ENCODE results near the gene NR2C2. TPM values are rescaled to one million over a fixed set of nuclear protein-coding genes. Genes with fewer than 3 reads are reported as not detected.

The NR2C2 gene
- total and polyA plus RNA-seq, 4 donors = 3.3 to 21.8 (median 14.5) TPM

GRCh38 chr3:14989943-14990779 lies 42.8 kb downstream of the NR2C2 start:
- TF ChIP-seq HNF4G (IDR thresholded peaks at IDR 0.05) = peak; percentile 68
- peak; percentile 24 to 49 for TF ChIP-seq JUND (IDR thresholded peaks at IDR 0.05)
- TF ChIP-seq TAF1 (conservative IDR thresholded peaks at IDR 0.05) = no peak
- peak; percentile 97 for TF ChIP-seq NR2F2 (IDR thresholded peaks at IDR 0.05)
- TF ChIP-seq SP1 (IDR thresholded peaks at IDR 0.05) = peak; percentile 92
- TF ChIP-seq RAD21 (IDR thresholded peaks at IDR 0.05) = peak; percentile 29 to 58
- no peak for TF ChIP-seq FOXA1 (IDR thresholded peaks at IDR 0.05)
- TF ChIP-seq, protein P1, sequence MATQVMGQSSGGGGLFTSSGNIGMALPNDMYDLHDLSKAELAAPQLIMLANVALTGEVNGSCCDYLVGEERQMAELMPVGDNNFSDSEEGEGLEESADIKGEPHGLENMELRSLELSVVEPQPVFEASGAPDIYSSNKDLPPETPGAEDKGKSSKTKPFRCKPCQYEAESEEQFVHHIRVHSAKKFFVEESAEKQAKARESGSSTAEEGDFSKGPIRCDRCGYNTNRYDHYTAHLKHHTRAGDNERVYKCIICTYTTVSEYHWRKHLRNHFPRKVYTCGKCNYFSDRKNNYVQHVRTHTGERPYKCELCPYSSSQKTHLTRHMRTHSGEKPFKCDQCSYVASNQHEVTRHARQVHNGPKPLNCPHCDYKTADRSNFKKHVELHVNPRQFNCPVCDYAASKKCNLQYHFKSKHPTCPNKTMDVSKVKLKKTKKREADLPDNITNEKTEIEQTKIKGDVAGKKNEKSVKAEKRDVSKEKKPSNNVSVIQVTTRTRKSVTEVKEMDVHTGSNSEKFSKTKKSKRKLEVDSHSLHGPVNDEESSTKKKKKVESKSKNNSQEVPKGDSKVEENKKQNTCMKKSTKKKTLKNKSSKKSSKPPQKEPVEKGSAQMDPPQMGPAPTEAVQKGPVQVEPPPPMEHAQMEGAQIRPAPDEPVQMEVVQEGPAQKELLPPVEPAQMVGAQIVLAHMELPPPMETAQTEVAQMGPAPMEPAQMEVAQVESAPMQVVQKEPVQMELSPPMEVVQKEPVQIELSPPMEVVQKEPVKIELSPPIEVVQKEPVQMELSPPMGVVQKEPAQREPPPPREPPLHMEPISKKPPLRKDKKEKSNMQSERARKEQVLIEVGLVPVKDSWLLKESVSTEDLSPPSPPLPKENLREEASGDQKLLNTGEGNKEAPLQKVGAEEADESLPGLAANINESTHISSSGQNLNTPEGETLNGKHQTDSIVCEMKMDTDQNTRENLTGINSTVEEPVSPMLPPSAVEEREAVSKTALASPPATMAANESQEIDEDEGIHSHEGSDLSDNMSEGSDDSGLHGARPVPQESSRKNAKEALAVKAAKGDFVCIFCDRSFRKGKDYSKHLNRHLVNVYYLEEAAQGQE (IDR thresholded peaks at IDR 0.05) = peak; percentile 33
- peak; percentile 99 for TF ChIP-seq RXRA (IDR thresholded peaks at IDR 0.05)
- peak; percentile 86 for TF ChIP-seq YY1 (IDR thresholded peaks at IDR 0.05)
- TF ChIP-seq, protein P2, sequence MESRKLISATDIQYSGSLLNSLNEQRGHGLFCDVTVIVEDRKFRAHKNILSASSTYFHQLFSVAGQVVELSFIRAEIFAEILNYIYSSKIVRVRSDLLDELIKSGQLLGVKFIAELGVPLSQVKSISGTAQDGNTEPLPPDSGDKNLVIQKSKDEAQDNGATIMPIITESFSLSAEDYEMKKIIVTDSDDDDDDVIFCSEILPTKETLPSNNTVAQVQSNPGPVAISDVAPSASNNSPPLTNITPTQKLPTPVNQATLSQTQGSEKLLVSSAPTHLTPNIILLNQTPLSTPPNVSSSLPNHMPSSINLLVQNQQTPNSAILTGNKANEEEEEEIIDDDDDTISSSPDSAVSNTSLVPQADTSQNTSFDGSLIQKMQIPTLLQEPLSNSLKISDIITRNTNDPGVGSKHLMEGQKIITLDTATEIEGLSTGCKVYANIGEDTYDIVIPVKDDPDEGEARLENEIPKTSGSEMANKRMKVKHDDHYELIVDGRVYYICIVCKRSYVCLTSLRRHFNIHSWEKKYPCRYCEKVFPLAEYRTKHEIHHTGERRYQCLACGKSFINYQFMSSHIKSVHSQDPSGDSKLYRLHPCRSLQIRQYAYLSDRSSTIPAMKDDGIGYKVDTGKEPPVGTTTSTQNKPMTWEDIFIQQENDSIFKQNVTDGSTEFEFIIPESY (IDR thresholded peaks at IDR 0.05) = peak; percentile 42
- TF ChIP-seq ATF3 (IDR thresholded peaks at IDR 0.05) = no peak
- peak; percentile 26 for TF ChIP-seq FOXA2 (IDR thresholded peaks at IDR 0.05)
- TF ChIP-seq HNF4A (conservative IDR thresholded peaks at IDR 0.05) = peak; percentile 94
- TF ChIP-seq EGR1 (IDR thresholded peaks at IDR 0.05; ENCODE audit: low read depth in 2 of 2) = no peak
- peak in 1 of 2 donors; percentile 14 for TF ChIP-seq GABPA (IDR thresholded peaks at IDR 0.05 in 1 of 2, conservative IDR thresholded peaks at IDR 0.05 in 1 of 2)
- TF ChIP-seq, protein P3, sequence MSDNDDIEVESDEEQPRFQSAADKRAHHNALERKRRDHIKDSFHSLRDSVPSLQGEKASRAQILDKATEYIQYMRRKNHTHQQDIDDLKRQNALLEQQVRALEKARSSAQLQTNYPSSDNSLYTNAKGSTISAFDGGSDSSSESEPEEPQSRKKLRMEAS (IDR thresholded peaks at IDR 0.05) = peak; percentile 65
- TF ChIP-seq CTCF (IDR thresholded peaks at IDR 0.05; ENCODE audit: low read depth, low read length, missing input control) = no peak
- H3K4me3 ChIP-seq (ENCODE audit: low read depth in 1 of 3, low read length in 3 of 3) = no peak overlapping the region
- DNase-seq (ENCODE audit: low spot score) = peak; percentile 44
- H3K4me1 ChIP-seq (ENCODE audit: control insufficient read depth in 4 of 4, insufficient read depth in 4 of 4, low read length in 3 of 4) = peaks cover 0 to 17% (median 11%) of the 10 kb centered on the region in 4 donors
- H3K27ac ChIP-seq (ENCODE audit: low read depth in 1 of 2, low read length in 2 of 2) = peak overlapping the region in 1 of 2 donors; percentile 66
- H3K27me3 ChIP-seq (ENCODE audit: control insufficient read depth in 4 of 4, insufficient read depth in 4 of 4, low read length in 3 of 4) = no peaks in the 10 kb centered on the region
- 32% methylated on average over 3 of the region's 3 CpGs for WGBS
- no peaks in the 10 kb centered on the region for H3K9me3 ChIP-seq (ENCODE audit: control insufficient read depth in 4 of 4, low read length in 3 of 4)
- no peaks in the 10 kb centered on the region for H3K36me3 ChIP-seq (ENCODE audit: control insufficient read depth in 4 of 4, insufficient read depth in 3 of 4, low read depth in 1 of 4, low read length in 3 of 4)
- no peak overlapping the region for H3K9ac ChIP-seq (ENCODE audit: low read depth in 1 of 2, low read length in 2 of 2)
